Astrocyte (in vitro differentiated cells and primary cell): ENCODE measurements around the gene DBR1. TPM values are rescaled to one million over a fixed set of nuclear protein-coding genes. Genes with fewer than 3 reads are reported as not detected.

Source experiments
- DNase-seq: peaks from one replicate; pipeline ENCODE4 v3.0.0-alpha.2; 2010; ENCODE audit warnings: low read depth
- FAIRE-seq: peaks from 2 replicates; lab custom pipeline; 2011; peaks lifted over from hg19 to GRCh38; lab: Jason Lieb, UNC
- H2AFZ ChIP-seq: 2 replicates; pipeline ENCODE4 v1.6.0; 2012; ENCODE audit warnings: low read depth, low read length, inconsistent platforms
- H3K27ac ChIP-seq: 2 replicates; pipeline ENCODE4 v1.5.1; 2011; ENCODE audit warnings: low read depth, low read length, inconsistent platforms
- H3K27me3 ChIP-seq: 2 replicates; pipeline ENCODE4 v1.6.0; 2011; ENCODE audit warnings: low read length, inconsistent platforms; ENCODE audit not compliant: insufficient read depth
- H3K36me3 ChIP-seq: 2 replicates; pipeline ENCODE4 v1.5.1; 2011; ENCODE audit warnings: low read length, inconsistent platforms; ENCODE audit not compliant: insufficient read depth
- H3K4me1 ChIP-seq: 2 replicates; pipeline ENCODE4 v1.5.1; 2011; ENCODE audit warnings: low read length, inconsistent platforms; ENCODE audit not compliant: insufficient read depth
- H3K4me2 ChIP-seq: 2 replicates; pipeline ENCODE4 v1.6.0; 2012; ENCODE audit warnings: low read length, inconsistent platforms
- H3K4me3 ChIP-seq: 2 replicates; pipeline ENCODE4 v1.5.1; 2011; ENCODE audit warnings: low read depth, mild to moderate bottlenecking, low read length, inconsistent platforms; ENCODE audit not compliant: insufficient read depth
- H3K79me2 ChIP-seq: 2 replicates; pipeline ENCODE4 v1.6.0; 2012; ENCODE audit warnings: mild to moderate bottlenecking, low read length, inconsistent platforms; ENCODE audit not compliant: insufficient read depth
- H3K9ac ChIP-seq: 2 replicates; pipeline ENCODE4 v1.6.0; 2012; ENCODE audit warnings: mild to moderate bottlenecking, low read length, inconsistent platforms
- H3K9me3 ChIP-seq: 2 replicates; pipeline ENCODE4 v1.5.1; 2012; ENCODE audit warnings: low read depth, mild to moderate bottlenecking, low read length, inconsistent platforms; ENCODE audit not compliant: insufficient read depth
- H4K20me1 ChIP-seq: 2 replicates; pipeline ENCODE4 v1.6.0; 2012; ENCODE audit warnings: low read length, inconsistent platforms; ENCODE audit not compliant: insufficient read depth
- H3K27ac Mint-ChIP-seq: one replicate; pipeline ENCODE4 v1.8.0; 2021; ENCODE audit warnings: mild to moderate bottlenecking, mixed read lengths; ENCODE audit not compliant: unreplicated experiment
- H3K27me3 Mint-ChIP-seq: one replicate; pipeline ENCODE4 v1.8.0; 2021; ENCODE audit warnings: low read depth, mixed read lengths; ENCODE audit not compliant: unreplicated experiment
- H3K36me3 Mint-ChIP-seq: one replicate; pipeline ENCODE4 v1.8.0; 2021; ENCODE audit warnings: low read depth, mixed read lengths; ENCODE audit not compliant: unreplicated experiment
- H3K4me1 Mint-ChIP-seq: one replicate; pipeline ENCODE4 v1.8.0; 2021; ENCODE audit warnings: low read depth, mixed read lengths; ENCODE audit not compliant: unreplicated experiment
- H3K4me3 Mint-ChIP-seq: one replicate; pipeline ENCODE4 v1.8.0; 2021; ENCODE audit warnings: mild to moderate bottlenecking, moderate library complexity, mixed read lengths; ENCODE audit not compliant: unreplicated experiment
- H3K9me3 Mint-ChIP-seq: one replicate; pipeline ENCODE4 v1.8.0; 2021; ENCODE audit warnings: mild to moderate bottlenecking, mixed read lengths; ENCODE audit not compliant: unreplicated experiment
- CTCF ChIP-seq: IDR thresholded peaks from 2 replicates; pipeline ENCODE4 v1.5.1; 2011; ENCODE audit warnings: low read depth, mild to moderate bottlenecking, inconsistent platforms, low read length, moderate library complexity; ENCODE audit not compliant: insufficient read depth
- EZH2 ChIP-seq: IDR thresholded peaks from 2 replicates; pipeline ENCODE4 v1.6.1; 2012; ENCODE audit warnings: mild to moderate bottlenecking, low read length, inconsistent platforms; ENCODE audit not compliant: insufficient read depth
- total RNA-seq: library from RNA; stranded (reverse); gene quantifications from 2 replicates; pipeline ENCODE4 v1.2.1, GENCODE V29; 2021

Gene DBR1
- total RNA-seq, 1 donor from 2014 or later: 14.8 TPM

GRCh38 chr3:138197524-138197923, 22.8 kb upstream of the DBR1 start:
- H3K4me1 Mint-ChIP-seq: peaks cover 4% of the 10 kb centered on the region
- no peak overlapping the region for H3K4me3 Mint-ChIP-seq
- no peak overlapping the region for H3K27ac Mint-ChIP-seq
- DNase-seq: no peak
- Histone ChIP-seq H3K36me3 (no peaks in the 10 kb centered on the region), H3K9me3 (no peaks in the 10 kb centered on the region), H3K9ac (no peak overlapping the region), H3K4me1 (no peaks in the 10 kb centered on the region), H3K79me2 (peaks cover 91% of the 10 kb centered on the region), H3K4me2 (no peak overlapping the region), H4K20me1 (peaks cover 82% of the 10 kb centered on the region), H2AFZ (no peak overlapping the region), H3K27me3 (no peaks in the 10 kb centered on the region), H3K4me3 (no peak overlapping the region), H3K27ac (no peak overlapping the region)
- TF ChIP-seq CTCF (no peak), EZH2 (no peak)
- no peak for FAIRE-seq
- H3K9me3 Mint-ChIP-seq: peaks cover 3% of the 10 kb centered on the region
- H3K36me3 Mint-ChIP-seq: peaks cover 2% of the 10 kb centered on the region
- no peaks in the 10 kb centered on the region for H3K27me3 Mint-ChIP-seq

GRCh38 chr3:138197058-138197457, 22.3 kb upstream of the DBR1 start:
- Histone ChIP-seq H3K4me3 (no peak overlapping the region), H3K79me2 (peaks cover 90% of the 10 kb centered on the region), H3K4me1 (no peaks in the 10 kb centered on the region), H3K4me2 (no peak overlapping the region), H3K27ac (no peak overlapping the region), H3K9ac (no peak overlapping the region), H3K36me3 (no peaks in the 10 kb centered on the region), H2AFZ (no peak overlapping the region), H4K20me1 (peaks cover 81% of the 10 kb centered on the region), H3K9me3 (no peaks in the 10 kb centered on the region), H3K27me3 (no peaks in the 10 kb centered on the region)
- H3K27ac Mint-ChIP-seq: no peak overlapping the region
- H3K4me1 Mint-ChIP-seq: peaks cover 4% of the 10 kb centered on the region
- H3K9me3 Mint-ChIP-seq: peaks cover 3% of the 10 kb centered on the region
- no peak overlapping the region for H3K4me3 Mint-ChIP-seq
- peak; percentile 17 for DNase-seq
- no peak for FAIRE-seq
- H3K36me3 Mint-ChIP-seq: peaks cover 2% of the 10 kb centered on the region
- TF ChIP-seq EZH2: no peak
- H3K27me3 Mint-ChIP-seq: no peaks in the 10 kb centered on the region

GRCh38 chr3:138196023-138196422, 21.3 kb upstream of the DBR1 start:
- Histone ChIP-seq H2AFZ (no peak overlapping the region), H3K9ac (no peak overlapping the region), H3K36me3 (no peaks in the 10 kb centered on the region), H3K4me3 (no peak overlapping the region), H3K9me3 (no peaks in the 10 kb centered on the region), H3K79me2 (peaks cover 90% of the 10 kb centered on the region), H4K20me1 (peaks cover 82% of the 10 kb centered on the region), H3K4me2 (no peak overlapping the region), H3K27ac (no peak overlapping the region), H3K4me1 (no peaks in the 10 kb centered on the region), H3K27me3 (no peaks in the 10 kb centered on the region)
- Mint-ChIP-seq H3K9me3 (peaks cover 3% of the 10 kb centered on the region), H3K4me1 (peaks cover 4% of the 10 kb centered on the region), H3K36me3 (peaks cover 2% of the 10 kb centered on the region), H3K4me3 (no peak overlapping the region), H3K27ac (no peak overlapping the region), H3K27me3 (no peaks in the 10 kb centered on the region)
- DNase-seq (no peak), FAIRE-seq (no peak)
- no peak for TF ChIP-seq EZH2
- no peak for TF ChIP-seq CTCF
